HUES6 (cell line): ENCODE data around the gene WDR82.

Experiments used
- H3K27ac ChIP-seq: 2 replicates; pipeline ENCODE4 v1.7.0; 2013; ENCODE audit warnings: low read depth, mild to moderate bottlenecking, low read length, inconsistent platforms
- H3K27me3 ChIP-seq: 2 replicates; pipeline ENCODE4 v1.6.1; 2013; ENCODE audit warnings: low read length; ENCODE audit not compliant: control insufficient read depth, insufficient read depth
- H3K36me3 ChIP-seq: 2 replicates; pipeline ENCODE4 v1.6.1; 2013; ENCODE audit warnings: low read length; ENCODE audit not compliant: control insufficient read depth, insufficient read depth
- H3K4me1 ChIP-seq: 2 replicates; pipeline ENCODE4 v1.6.1; 2013; ENCODE audit warnings: low read length; ENCODE audit not compliant: control insufficient read depth, insufficient read depth
- H3K4me3 ChIP-seq: 2 replicates; pipeline ENCODE4 v1.5.1; 2013; ENCODE audit warnings: low read depth, low read length
- H3K9ac ChIP-seq: one replicate; pipeline ENCODE4 v1.6.1; 2013; ENCODE audit warnings: mild to moderate bottlenecking, low read length
- H3K9me3 ChIP-seq: 2 replicates; pipeline ENCODE4 v1.6.1; 2013; ENCODE audit warnings: low read depth, low read length; ENCODE audit not compliant: control insufficient read depth, insufficient read depth

Gene WDR82

GRCh38 chr3:52226229-52226817, 52.1 kb downstream of the WDR82 start:
- no peaks in the 10 kb centered on the region for H3K9me3 ChIP-seq
- H3K36me3 ChIP-seq = peaks cover 29% of the 10 kb centered on the region
- peaks cover 8% of the 10 kb centered on the region; the same call in 1 of the 2 replicates for H3K4me1 ChIP-seq
- H3K4me3 ChIP-seq = no peak overlapping the region
- H3K9ac ChIP-seq = no peak overlapping the region
- no peaks in the 10 kb centered on the region for H3K27me3 ChIP-seq
- H3K27ac ChIP-seq = no peak overlapping the region

GRCh38 chr3:52225452-52226228, 52.8 kb downstream of the WDR82 start, which contains the start of gene TLR9:
TSS of gene TLR9 (minus strand) at chr3:52225645. CDS start at chr3:52225529, 116 bp downstream.
- no peak within 1 kb of the TSS for H3K27ac ChIP-seq
- H3K27me3 ChIP-seq = no peaks in the 10 kb centered on the region
- no peaks in the 10 kb centered on the region for H3K9me3 ChIP-seq
- peaks cover 10% of the 10 kb centered on the region; the same call in 1 of the 2 replicates for H3K4me1 ChIP-seq
- H3K4me3 ChIP-seq = no peak within 1 kb of the TSS
- H3K9ac ChIP-seq = no peak within 1 kb of the TSS
- H3K36me3 ChIP-seq = peaks cover 22% of the 10 kb centered on the region

DNA sequence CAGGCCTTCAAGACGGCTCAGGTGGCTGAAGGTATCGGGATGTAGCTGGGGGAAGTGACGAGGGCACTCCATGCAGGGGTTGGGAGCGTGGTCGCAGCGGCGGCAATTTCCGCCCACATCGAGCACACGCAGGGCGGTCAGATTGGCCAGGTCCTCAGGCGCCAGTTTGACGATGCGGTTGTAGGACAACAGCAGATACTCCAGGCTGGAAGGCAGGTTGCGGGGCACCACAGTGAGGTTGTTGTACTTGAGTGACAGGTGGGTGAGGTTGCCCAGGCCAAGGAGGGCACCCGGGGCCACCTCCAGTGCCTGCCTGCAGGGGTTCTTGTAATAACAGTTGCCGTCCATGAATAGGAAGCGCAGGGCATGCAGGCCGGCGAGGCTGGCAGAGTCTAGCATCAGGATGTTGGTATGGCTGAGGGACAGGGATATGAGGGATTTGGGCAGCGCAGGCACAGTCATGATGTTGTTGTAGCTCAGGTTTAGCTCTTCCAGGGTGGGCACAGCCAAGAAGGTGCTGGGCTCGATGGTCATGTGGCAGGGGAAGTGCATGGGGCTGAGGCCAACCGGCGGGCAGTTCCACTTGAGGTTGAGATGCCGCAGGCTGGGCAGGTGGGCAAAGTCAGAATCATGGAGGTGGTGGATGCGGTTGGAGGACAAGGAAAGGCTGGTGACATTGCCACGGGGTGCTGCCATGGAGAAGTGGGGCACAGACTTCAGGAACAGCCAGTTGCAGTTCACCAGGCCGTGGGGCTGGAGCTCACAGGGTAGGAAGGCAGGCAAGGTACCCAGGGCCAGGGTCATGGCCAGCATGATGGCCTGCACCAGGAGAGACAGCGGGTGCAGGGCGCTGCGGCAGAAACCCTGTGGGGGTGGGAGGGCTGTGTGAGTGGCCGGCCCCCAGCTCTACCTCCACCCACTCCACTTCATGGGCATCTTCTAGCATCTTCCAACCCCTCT, 54.7 kb downstream of the WDR82 start:
- Histone ChIP-seq H3K4me3 (no peak overlapping the region), H3K9ac (no peak overlapping the region), H3K4me1 (peaks cover 12% of the 10 kb centered on the region; the same call in 1 of the 2 replicates), H3K27ac (no peak overlapping the region), H3K9me3 (no peaks in the 10 kb centered on the region), H3K36me3 (peaks cover 3% of the 10 kb centered on the region; the same call in 1 of the 2 replicates), H3K27me3 (no peaks in the 10 kb centered on the region)

- Histone ChIP-seq H3K9me3 (no peaks in the 10 kb centered on the region), H3K4me3 (no peak overlapping the region), H3K4me1 (peaks cover 12% of the 10 kb centered on the region; the same call in 1 of the 2 replicates), H3K27ac (no peak overlapping the region), H3K36me3 (no peaks in the 10 kb centered on the region), H3K27me3 (no peaks in the 10 kb centered on the region), H3K9ac (no peak overlapping the region)
Observed at GRCh38 chr3:52222319-52223221, 55.9 kb downstream of the WDR82 start.

DNA sequence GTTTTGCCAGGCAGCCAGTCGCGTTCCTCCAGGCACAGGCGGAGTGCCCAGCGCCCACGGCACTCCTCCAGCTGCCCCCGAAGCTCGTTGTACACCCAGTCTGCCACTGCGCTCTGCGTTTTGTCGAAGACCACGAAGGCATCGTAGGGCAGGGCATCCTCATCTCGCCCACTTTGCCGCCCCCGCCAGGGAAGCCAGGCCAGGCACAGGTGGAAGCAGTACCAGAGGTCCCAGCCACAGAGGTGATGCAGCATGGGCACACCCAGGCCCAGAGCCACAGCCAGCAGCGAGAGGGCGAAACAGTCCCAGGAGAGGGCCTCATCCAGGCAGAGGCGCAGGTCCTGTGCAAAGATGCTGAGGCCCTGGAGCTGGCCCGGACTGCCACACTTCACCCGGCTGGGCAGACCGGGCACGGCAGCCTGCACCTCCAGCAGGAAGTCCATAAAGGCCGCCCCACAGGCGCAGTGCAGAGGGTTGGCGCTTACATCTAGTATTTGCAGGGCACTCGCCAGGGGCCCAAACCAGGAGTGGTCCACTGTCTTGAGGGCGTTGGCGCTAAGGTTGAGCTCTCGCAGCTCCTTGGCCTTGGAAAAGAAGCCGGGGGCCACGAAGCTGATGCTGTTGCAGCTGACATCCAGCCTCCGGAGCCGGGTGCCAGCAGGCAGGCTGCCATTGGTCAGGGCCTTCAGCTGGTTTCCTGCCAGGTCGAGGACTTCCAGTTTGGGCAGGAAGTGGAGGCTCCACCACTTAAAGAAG, 56.7 kb downstream of the WDR82 start:
- Histone ChIP-seq H3K4me3 (no peak overlapping the region), H3K4me1 (peaks cover 12% of the 10 kb centered on the region; the same call in 1 of the 2 replicates), H3K36me3 (no peaks in the 10 kb centered on the region), H3K9me3 (no peaks in the 10 kb centered on the region), H3K27me3 (no peaks in the 10 kb centered on the region), H3K9ac (no peak overlapping the region), H3K27ac (no peak overlapping the region)

DNA sequence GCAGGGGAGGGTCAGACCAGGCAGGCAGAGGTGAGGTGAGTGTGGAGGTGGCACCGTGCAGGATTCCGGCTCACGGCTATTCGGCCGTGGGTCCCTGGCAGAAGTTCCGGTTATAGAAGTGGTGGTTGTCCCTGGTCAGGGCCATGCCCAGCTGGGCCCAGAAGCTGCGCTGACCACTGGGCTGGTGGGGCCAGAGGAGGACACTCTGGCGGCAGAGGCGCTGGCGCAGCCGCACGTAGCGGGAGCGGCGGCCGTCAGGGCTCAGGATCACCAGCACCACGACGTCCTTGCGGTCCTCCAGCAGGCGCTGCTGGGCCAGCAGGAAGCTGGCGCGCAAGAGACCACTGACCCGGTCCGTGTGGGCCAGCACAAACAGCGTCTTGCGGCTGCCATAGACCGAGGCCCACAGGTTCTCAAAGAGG, 57.3 kb downstream of the WDR82 start:
- H3K9ac ChIP-seq = no peak overlapping the region
- no peaks in the 10 kb centered on the region for H3K36me3 ChIP-seq
- no peak overlapping the region for H3K27ac ChIP-seq
- H3K27me3 ChIP-seq = no peaks in the 10 kb centered on the region
- H3K4me3 ChIP-seq = no peak overlapping the region
- peaks cover 12% of the 10 kb centered on the region; the same call in 1 of the 2 replicates for H3K4me1 ChIP-seq
- H3K9me3 ChIP-seq = no peaks in the 10 kb centered on the region

GRCh38 chr3:52220380-52221026, 57.9 kb downstream of the WDR82 start:
- H3K4me1 ChIP-seq = peaks cover 6% of the 10 kb centered on the region; the same call in 1 of the 2 replicates
- H3K27me3 ChIP-seq = no peaks in the 10 kb centered on the region
- H3K36me3 ChIP-seq = peaks cover 5% of the 10 kb centered on the region
- no peaks in the 10 kb centered on the region for H3K9me3 ChIP-seq
- no peak overlapping the region for H3K4me3 ChIP-seq
- no peak overlapping the region for H3K9ac ChIP-seq
- H3K27ac ChIP-seq = no peak overlapping the region

DNA sequence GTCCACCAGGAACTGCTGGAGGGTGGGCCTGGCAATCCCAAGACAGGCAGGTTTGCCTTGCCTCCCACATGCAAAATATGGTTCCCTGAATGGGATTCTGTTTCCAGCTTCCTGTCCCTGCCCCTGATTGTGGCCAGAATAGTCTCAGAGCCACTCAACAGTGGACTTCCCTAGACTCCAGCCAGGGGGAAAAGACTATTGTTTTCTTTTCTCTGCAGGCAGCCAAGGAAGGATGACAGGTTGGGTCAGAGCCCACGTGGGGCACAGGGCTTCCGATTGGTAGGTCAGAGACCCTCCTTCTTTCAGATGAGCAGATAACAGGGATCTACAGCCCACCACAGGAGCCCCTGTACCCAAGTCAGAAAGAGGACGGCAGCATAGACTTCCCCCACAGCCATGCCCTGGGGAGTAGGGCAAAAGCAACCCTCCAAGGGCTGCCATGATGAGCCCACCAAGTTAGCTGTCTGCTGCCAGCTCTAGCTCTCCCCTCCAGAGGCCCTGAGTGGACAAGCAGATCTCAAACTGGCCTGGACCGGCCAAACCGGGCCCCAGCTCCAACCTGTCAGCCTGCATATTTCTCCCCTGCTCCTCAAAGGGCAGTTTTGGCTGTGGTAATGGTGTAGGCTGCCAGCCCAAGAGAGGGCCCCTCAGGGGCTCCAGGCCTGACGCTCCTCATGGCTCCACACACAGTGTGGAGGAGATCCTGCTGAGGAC, 59.4 kb downstream of the WDR82 start:
- H3K9me3 ChIP-seq = no peaks in the 10 kb centered on the region

DNA sequence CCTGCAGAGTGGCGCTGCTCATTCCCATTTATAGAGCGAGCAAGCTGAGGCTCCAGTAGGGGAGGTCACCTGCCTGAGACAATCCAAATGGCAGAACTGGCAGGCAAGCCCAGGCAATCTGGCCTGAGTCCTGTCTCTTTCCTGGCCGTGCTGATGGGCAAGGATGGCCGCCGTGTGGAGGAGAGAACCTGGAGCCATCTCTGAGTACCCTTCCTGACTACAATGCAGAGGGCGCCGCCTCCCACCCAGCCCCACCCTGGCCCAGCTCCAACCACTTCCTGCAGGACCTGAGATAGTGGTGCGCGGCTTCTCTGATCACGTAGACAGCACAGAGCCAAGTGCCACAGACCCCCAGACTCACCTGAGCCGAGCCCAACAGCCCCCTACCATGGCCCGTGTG, 60.0 kb downstream of the WDR82 start:
- Histone ChIP-seq H3K4me1 (peaks cover 4% of the 10 kb centered on the region; the same call in 1 of the 2 replicates), H3K36me3 (peaks cover 26% of the 10 kb centered on the region), H3K9me3 (no peaks in the 10 kb centered on the region), H3K27me3 (no peaks in the 10 kb centered on the region), H3K27ac (no peak overlapping the region), H3K4me3 (no peak overlapping the region), H3K9ac (no peak overlapping the region)

More for the DNA sequence above, 59.4 kb downstream of the WDR82 start:
- Histone ChIP-seq H3K27ac (no peak overlapping the region), H3K27me3 (no peaks in the 10 kb centered on the region), H3K9ac (no peak overlapping the region), H3K4me1 (peaks cover 4% of the 10 kb centered on the region; the same call in 1 of the 2 replicates), H3K36me3 (peaks cover 19% of the 10 kb centered on the region), H3K4me3 (no peak overlapping the region)
